ENCODE measurements around the gene ZFP69. TPM values are rescaled to one million over a fixed set of nuclear protein-coding genes. Genes with fewer than 3 reads are reported as not detected.

ZFP69 gene
- 1 to 10 TPM in 1 of 2 donors, under 1 TPM in 1; 0.66 to 1.3 TPM for total RNA-seq

DNA sequence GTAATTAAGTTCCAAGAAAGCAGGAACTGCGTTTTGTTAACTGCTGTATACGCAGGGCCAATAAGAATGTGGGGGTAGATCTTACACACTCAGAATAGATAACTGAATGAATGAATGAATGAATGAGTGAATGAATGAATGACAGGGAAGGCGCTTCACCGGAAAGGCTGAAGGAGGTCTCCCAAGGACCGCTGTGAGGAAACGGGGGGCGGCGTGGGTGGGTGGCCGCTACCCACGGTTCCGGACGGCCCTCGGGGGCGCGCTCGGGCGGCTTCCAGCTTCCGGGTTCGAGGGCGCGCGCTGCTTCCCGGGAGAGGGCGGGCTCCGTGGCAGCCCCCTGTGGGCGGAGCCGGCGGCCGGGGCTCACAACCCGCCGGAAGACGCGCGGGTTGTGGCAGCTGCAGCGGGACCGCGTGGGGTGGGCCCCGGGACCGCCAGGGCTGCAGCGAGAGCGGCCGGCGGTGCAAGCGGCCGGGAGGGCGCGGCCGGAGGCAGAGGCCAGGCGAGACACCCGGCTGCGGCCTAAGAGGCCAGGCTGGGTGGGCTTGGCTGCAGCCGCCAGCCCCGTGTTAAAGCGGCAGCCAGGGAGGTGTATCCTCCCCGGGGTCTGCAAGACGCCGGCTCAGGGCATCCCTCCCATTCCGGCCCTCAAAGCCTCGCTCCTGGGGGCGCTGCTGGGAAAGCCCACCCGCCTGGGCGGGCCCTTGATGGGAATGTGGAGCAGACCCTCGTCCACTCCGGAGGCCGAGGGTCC lies at the start of gene ZFP69:
ZFP69 (plus strand) TSS at position 367 of the 754 bp plus-strand sequence. CDS start 2,072 bp downstream, outside the sequence.
- Histone ChIP-seq H3K36me3 (replicated peaks in 1 of 2; ENCODE audit: insufficient read depth in 1 of 2, low read depth in 2 of 2) (no peaks in the 10 kb centered on the region), H3K27ac (peak within 1 kb of the TSS in 3 of 4 donors; percentile 49 to 68 (median 60)), H3K4me1 (peaks cover 8% of the 10 kb centered on the region), H3K9me3 (no peaks in the 10 kb centered on the region), H3K27me3 (no peaks in the 10 kb centered on the region), H3K4me3 (peak within 1 kb of the TSS; percentile 76 to 85)
- ATAC-seq (peak; percentile 85), DNase-seq (peak; percentile 56 to 73 (median 63))
- 0 to 2% methylated on average over 12 to 51 of the region's 65 CpGs for WGBS, 2 donors
- intact Hi-C loops (cut with DNase I): no loop called here
- TF ChIP-seq, protein P1, sequence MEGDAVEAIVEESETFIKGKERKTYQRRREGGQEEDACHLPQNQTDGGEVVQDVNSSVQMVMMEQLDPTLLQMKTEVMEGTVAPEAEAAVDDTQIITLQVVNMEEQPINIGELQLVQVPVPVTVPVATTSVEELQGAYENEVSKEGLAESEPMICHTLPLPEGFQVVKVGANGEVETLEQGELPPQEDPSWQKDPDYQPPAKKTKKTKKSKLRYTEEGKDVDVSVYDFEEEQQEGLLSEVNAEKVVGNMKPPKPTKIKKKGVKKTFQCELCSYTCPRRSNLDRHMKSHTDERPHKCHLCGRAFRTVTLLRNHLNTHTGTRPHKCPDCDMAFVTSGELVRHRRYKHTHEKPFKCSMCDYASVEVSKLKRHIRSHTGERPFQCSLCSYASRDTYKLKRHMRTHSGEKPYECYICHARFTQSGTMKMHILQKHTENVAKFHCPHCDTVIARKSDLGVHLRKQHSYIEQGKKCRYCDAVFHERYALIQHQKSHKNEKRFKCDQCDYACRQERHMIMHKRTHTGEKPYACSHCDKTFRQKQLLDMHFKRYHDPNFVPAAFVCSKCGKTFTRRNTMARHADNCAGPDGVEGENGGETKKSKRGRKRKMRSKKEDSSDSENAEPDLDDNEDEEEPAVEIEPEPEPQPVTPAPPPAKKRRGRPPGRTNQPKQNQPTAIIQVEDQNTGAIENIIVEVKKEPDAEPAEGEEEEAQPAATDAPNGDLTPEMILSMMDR (IDR thresholded peaks at IDR 0.05): no peak
- TF ChIP-seq POLR2A (IDR thresholded peaks at IDR 0.05): peak; percentile 28 to 45 (median 45)

DNA sequence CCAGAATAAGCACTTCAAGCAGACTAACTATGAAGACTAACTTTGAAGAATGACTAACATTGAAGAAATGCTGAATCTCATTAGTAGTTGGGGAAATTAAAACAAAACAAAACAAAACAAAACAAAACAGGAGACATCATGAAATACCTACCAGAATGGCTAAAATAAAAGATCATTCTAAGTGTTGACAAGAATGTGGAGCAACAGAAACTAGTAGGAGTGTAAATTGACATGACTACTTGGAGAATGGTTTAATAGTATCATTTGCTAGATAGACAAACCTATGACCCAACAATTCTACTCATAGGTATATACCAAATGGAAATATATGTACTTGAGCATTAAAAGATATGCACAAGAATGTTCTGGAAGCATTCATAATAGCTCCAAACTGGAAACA lies 45.7 kb upstream of the ZFP69 start:
- Histone ChIP-seq H3K27me3 (no peaks in the 10 kb centered on the region), H3K4me3 (no peak overlapping the region), H3K4me1 (no peaks in the 10 kb centered on the region), H3K27ac (no peak overlapping the region), H3K36me3 (replicated peaks in 1 of 2; ENCODE audit: insufficient read depth in 1 of 2, low read depth in 2 of 2) (no peaks in the 10 kb centered on the region), H3K9me3 (no peaks in the 10 kb centered on the region)
- ATAC-seq (no peak), DNase-seq (no peak)
- TF ChIP-seq POLR2A (IDR thresholded peaks at IDR 0.05): no peak
- TF ChIP-seq, protein P1 (IDR thresholded peaks at IDR 0.05): no peak
- intact Hi-C loops (cut with DNase I): no loop called here

GRCh38 chr1:40432644-40433390 lies 44.3 kb upstream of the ZFP69 start:
- no peaks in the 10 kb centered on the region for H3K36me3 ChIP-seq (replicated peaks in 1 of 2; ENCODE audit: insufficient read depth in 1 of 2, low read depth in 2 of 2)
- H3K27ac ChIP-seq: no peak overlapping the region
- H3K27me3 ChIP-seq: no peaks in the 10 kb centered on the region
- no peak for DNase-seq
- no peaks in the 10 kb centered on the region for H3K4me1 ChIP-seq
- H3K9me3 ChIP-seq: no peaks in the 10 kb centered on the region
- TF ChIP-seq, protein P1 (IDR thresholded peaks at IDR 0.05): no peak
- no peak for TF ChIP-seq POLR2A (IDR thresholded peaks at IDR 0.05)
- H3K4me3 ChIP-seq: no peak overlapping the region
- no peak for ATAC-seq
- 64 to 70% methylated on average over 3 of the region's 3 CpGs for WGBS, 2 donors
- intact Hi-C loops (cut with DNase I): no loop called here

GRCh38 chr1:40435471-40435870 lies 41.6 kb upstream of the ZFP69 start:
- Histone ChIP-seq H3K4me3 (no peak overlapping the region), H3K27ac (no peak overlapping the region), H3K27me3 (no peaks in the 10 kb centered on the region), H3K36me3 (replicated peaks in 1 of 2; ENCODE audit: insufficient read depth in 1 of 2, low read depth in 2 of 2) (no peaks in the 10 kb centered on the region), H3K4me1 (no peaks in the 10 kb centered on the region), H3K9me3 (no peaks in the 10 kb centered on the region)
- TF ChIP-seq POLR2A (IDR thresholded peaks at IDR 0.05): no peak
- intact Hi-C loops (cut with DNase I): no loop called here
- WGBS, 2 donors: 72 to 77% methylated on average over 3 to 5 of the region's 5 CpGs
- no peak for DNase-seq
- no peak for ATAC-seq

DNA sequence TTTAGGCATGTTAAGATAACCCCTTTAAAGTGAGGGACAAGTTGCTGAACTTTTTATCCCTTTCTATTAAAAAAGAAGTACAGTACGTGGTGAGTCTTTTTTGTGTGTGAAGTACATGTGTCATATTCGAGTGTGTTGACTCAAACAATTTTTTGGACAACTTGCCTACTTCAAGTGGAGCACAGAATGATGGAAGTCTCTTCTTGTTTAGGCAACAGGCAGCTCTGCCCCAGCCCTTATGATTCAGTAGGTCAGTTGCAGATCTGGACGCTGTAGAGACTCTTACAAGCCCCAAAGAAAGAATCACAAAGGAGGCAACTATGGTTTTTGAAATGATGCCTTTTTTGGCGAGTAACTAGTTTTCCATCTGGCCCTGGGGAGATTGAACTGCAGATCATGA lies 41.2 kb upstream of the ZFP69 start:
- Histone ChIP-seq H3K4me1 (no peaks in the 10 kb centered on the region), H3K36me3 (replicated peaks in 1 of 2; ENCODE audit: insufficient read depth in 1 of 2, low read depth in 2 of 2) (no peaks in the 10 kb centered on the region), H3K27ac (no peak overlapping the region), H3K27me3 (no peaks in the 10 kb centered on the region), H3K4me3 (no peak overlapping the region), H3K9me3 (no peaks in the 10 kb centered on the region)
- intact Hi-C loops (cut with DNase I): no loop called here
- DNase-seq (no peak), ATAC-seq (no peak)
- WGBS, 2 donors: 62 to 72% methylated on average over 4 of the region's 4 CpGs
- no peak for TF ChIP-seq POLR2A (IDR thresholded peaks at IDR 0.05)
- TF ChIP-seq, protein P1 (IDR thresholded peaks at IDR 0.05): no peak

Data from body of pancreas (tissue), 4 donors.